GM19438 (cell line): Measurements from ENCODE around the gene PSENEN.
"Not testable (repeated sequence)": the region's sequence is repeated elsewhere in the genome, so short reads cannot be mapped to it uniquely, and the experiment has no call there.

ENCODE experiments used
- ATAC-seq: cut with Tn5 transposase; IDR thresholded peaks from one replicate; pipeline ENCODE4 v1.9.1; 2021; ENCODE audit warnings: low read depth; ENCODE audit not compliant: unreplicated experiment

PSENEN gene

GRCh38 chr19:35768082-35768421, 22.6 kb downstream of the PSENEN start:
- ATAC-seq: no peak

- not testable (repeated sequence) for ATAC-seq
Measured at GRCh38 chr19:35772362-35772761, 26.9 kb downstream of the PSENEN start.

- ATAC-seq: no peak
Measured at GRCh38 chr19:35773020-35773806, 27.8 kb downstream of the PSENEN start.

GRCh38 chr19:35774274-35775045, 29.0 kb downstream of the PSENEN start:
- no peak for ATAC-seq

GRCh38 chr19:35775046-35775297, 29.5 kb downstream of the PSENEN start:
- ATAC-seq: no peak

- peak; percentile 89 for ATAC-seq
Measured at GRCh38 chr19:35775298-35776101, 30.0 kb downstream of the PSENEN start, which contains the start of gene ARHGAP33. Gene ARHGAP33 (plus strand): TSS chr19:35775564. CDS start chr19:35775659, 95 bp downstream.

GRCh38 chr19:35776102-35776788, 30.8 kb downstream of the PSENEN start:
- no peak for ATAC-seq

GRCh38 chr19:35777086-35777841, 31.8 kb downstream of the PSENEN start:
- no peak for ATAC-seq

GRCh38 chr19:35777961-35778360, 32.5 kb downstream of the PSENEN start:
- no peak for ATAC-seq

GRCh38 chr19:35779033-35779432, 33.6 kb downstream of the PSENEN start:
- no peak for ATAC-seq

- no peak for ATAC-seq
Measured at GRCh38 chr19:35780058-35780457, 34.6 kb downstream of the PSENEN start.

- ATAC-seq: no peak
Measured at GRCh38 chr19:35780717-35781116, 35.3 kb downstream of the PSENEN start.

GRCh38 chr19:35781650-35782049, 36.2 kb downstream of the PSENEN start:
- no peak for ATAC-seq

GRCh38 chr19:35782589-35782988, 37.1 kb downstream of the PSENEN start:
- no peak for ATAC-seq

GRCh38 chr19:35783469-35784434, 38.3 kb downstream of the PSENEN start:
- no peak for ATAC-seq

GRCh38 chr19:35784503-35785338, 39.3 kb downstream of the PSENEN start:
- no peak for ATAC-seq

GRCh38 chr19:35785339-35785627, 39.8 kb downstream of the PSENEN start:
- no peak for ATAC-seq
